Measurements from ENCODE around the gene RND1. TPM values are rescaled to one million over a fixed set of nuclear protein-coding genes. Genes with fewer than 3 reads are reported as not detected.
"Not testable (repeated sequence)": the region's sequence is repeated elsewhere in the genome, so short reads cannot be mapped to it uniquely, and the experiment has no call there.

RND1 gene
- total RNA-seq, 6 experiments from 2014 or later: 0.12 to 0.68 (median 0.18) TPM; not detected in 2

GRCh38 chr12:48868451-48868850, 2.8 kb upstream of the RND1 start:
- H3K4me1 Mint-ChIP-seq (ENCODE audit: low read depth): peaks cover 13% of the 10 kb centered on the region
- H3K9me3 Mint-ChIP-seq: no peaks in the 10 kb centered on the region
- peaks cover 35% of the 10 kb centered on the region for H3K27me3 Mint-ChIP-seq (ENCODE audit: insufficient read depth)
- H3K27ac Mint-ChIP-seq: no peak overlapping the region
- no peak overlapping the region for H3K4me3 Mint-ChIP-seq
- TF ChIP-seq CTCF (IDR thresholded peaks at IDR 0.05): no peak
- DNase-seq: no peak
- H3K36me3 Mint-ChIP-seq (ENCODE audit: low read depth): no peaks in the 10 kb centered on the region

- no peaks in the 10 kb centered on the region for H3K36me3 Mint-ChIP-seq (ENCODE audit: low read depth)
- no peak overlapping the region for H3K27ac Mint-ChIP-seq
- no peak for TF ChIP-seq CTCF (IDR thresholded peaks at IDR 0.05)
- peaks cover 29% of the 10 kb centered on the region for H3K27me3 Mint-ChIP-seq (ENCODE audit: insufficient read depth)
- H3K4me1 Mint-ChIP-seq (ENCODE audit: low read depth): peaks cover 13% of the 10 kb centered on the region
- no peak for DNase-seq
- no peaks in the 10 kb centered on the region for H3K9me3 Mint-ChIP-seq
- peak overlapping the region; percentile 91 for H3K4me3 Mint-ChIP-seq
These were observed 512 bp upstream of the RND1 start for GRCh38 chr12:48866052-48866711.

GRCh38 chr12:48863291-48863690, 2.4 kb downstream of the RND1 start:
- H3K9me3 Mint-ChIP-seq: no peaks in the 10 kb centered on the region
- H3K27ac Mint-ChIP-seq: no peak overlapping the region
- no peaks in the 10 kb centered on the region for H3K36me3 Mint-ChIP-seq (ENCODE audit: low read depth)
- no peak for TF ChIP-seq CTCF (IDR thresholded peaks at IDR 0.05)
- H3K4me3 Mint-ChIP-seq: no peak overlapping the region
- H3K4me1 Mint-ChIP-seq (ENCODE audit: low read depth): peaks cover 13% of the 10 kb centered on the region
- H3K27me3 Mint-ChIP-seq (ENCODE audit: insufficient read depth): peaks cover 27% of the 10 kb centered on the region
- DNase-seq: no peak

- Mint-ChIP-seq H3K4me3 (no peak overlapping the region), H3K36me3 (ENCODE audit: low read depth) (no peaks in the 10 kb centered on the region), H3K4me1 (ENCODE audit: low read depth) (peaks cover 13% of the 10 kb centered on the region), H3K9me3 (no peaks in the 10 kb centered on the region), H3K27me3 (ENCODE audit: insufficient read depth) (peaks cover 32% of the 10 kb centered on the region), H3K27ac (no peak overlapping the region)
- DNase-seq: no peak
- no peak for TF ChIP-seq CTCF (IDR thresholded peaks at IDR 0.05)
These were observed 2.9 kb downstream of the RND1 start for GRCh38 chr12:48862760-48863159.

GRCh38 chr12:48861111-48861510, 4.6 kb downstream of the RND1 start:
- peaks cover 36% of the 10 kb centered on the region for H3K27me3 Mint-ChIP-seq (ENCODE audit: insufficient read depth)

GRCh38 chr12:48860236-48860635, 5.4 kb downstream of the RND1 start:
- H3K27me3 Mint-ChIP-seq (ENCODE audit: insufficient read depth): peaks cover 34% of the 10 kb centered on the region
- DNase-seq; H3K9me3 Mint-ChIP-seq; H3K4me3 Mint-ChIP-seq; H3K27ac Mint-ChIP-seq; H3K36me3 Mint-ChIP-seq (ENCODE audit: low read depth); H3K4me1 Mint-ChIP-seq (ENCODE audit: low read depth): not testable (repeated sequence)

More at GRCh38 chr12:48861111-48861510, 4.6 kb downstream of the RND1 start:
- DNase-seq: no peak
- no peak overlapping the region for H3K4me3 Mint-ChIP-seq
- TF ChIP-seq CTCF (IDR thresholded peaks at IDR 0.05): no peak
- H3K4me1 Mint-ChIP-seq (ENCODE audit: low read depth): peaks cover 11% of the 10 kb centered on the region
- no peaks in the 10 kb centered on the region for H3K36me3 Mint-ChIP-seq (ENCODE audit: low read depth)
- H3K27ac Mint-ChIP-seq: no peak overlapping the region
- no peaks in the 10 kb centered on the region for H3K9me3 Mint-ChIP-seq

All from HFFc6 (cell line).